Peyer's patch (tissue), 4 donors: ENCODE results near the gene ALX3. TPM values are rescaled to one million over a fixed set of nuclear protein-coding genes. Genes with fewer than 3 reads are reported as not detected.
A peak's percentile ranks its signal among the peaks of the same experiment; 100 is the strongest.

Experiments
- DNase-seq, 3 donors: peaks; one replicate each; pipeline ENCODE4 v3.0.0-alpha.2; 2017 to 2019
- H3K27ac ChIP-seq, 4 donors: fragments of 200-600 bp; sonication (generic); one replicate each; pipeline ENCODE4 v1.5.1; 2016 to 2019
- H3K27me3 ChIP-seq, 2 donors: fragments of 200-600 bp; sonication (generic); one replicate each; pipeline ENCODE4 v1.5.1; 2019
- H3K36me3 ChIP-seq, 3 donors: fragments of 200-600 bp; sonication (generic); one replicate each; pipeline ENCODE4 v1.5.1; 2016 to 2019
- H3K4me1 ChIP-seq, 4 donors: fragments of 200-600 bp; sonication (generic); one replicate each; pipeline ENCODE4 v1.5.1; 2016 to 2019
- H3K4me3 ChIP-seq, 4 donors: fragments of 200-600 bp; sonication (generic); 1 replicate in 3 of 4; 2 replicates in 1 of 4; pipeline ENCODE4 v1.5.1; 2016 to 2019; ENCODE audit warnings: mild to moderate bottlenecking in 1 of 4
- H3K9me3 ChIP-seq, 4 donors: fragments of 200-600 bp; sonication (generic); one replicate each; pipeline ENCODE4 v1.5.1; 2016 to 2019; ENCODE audit warnings: mild to moderate bottlenecking in 1 of 4
- POLR2A ChIP-seq, 2 donors: fragments of 450-650 bp; IDR thresholded peaks; one replicate each; pipeline ENCODE4 v1.5.1; 2017; ENCODE audit warnings: antibody characterized with exemption in 2 of 2, mild to moderate bottlenecking in 2 of 2, moderate library complexity in 2 of 2
- total RNA-seq, 4 donors: library from RNA; depleted of rRNA; stranded (reverse); fragments of >200 nt; gene quantifications; one replicate each; pipeline ENCODE4 v1.1.0, GENCODE V29; 2016
- TF ChIP-seq, protein P1 (sequence below), 6 experiments: fragments of 450-650 bp in 4 of 6; fragments of 200-600 bp in 2 of 6; sonication (generic) in 1 of 6; IDR thresholded peaks; one replicate each; pipeline ENCODE4 v1.5.1; 2017 to 2019; ENCODE audit warnings: antibody characterized with exemption in 6 of 6, mild to moderate bottlenecking in 3 of 6, moderate library complexity in 1 of 6

Gene ALX3
- total RNA-seq, 4 donors from 2014 or later: not detected

- TF ChIP-seq, protein P1, sequence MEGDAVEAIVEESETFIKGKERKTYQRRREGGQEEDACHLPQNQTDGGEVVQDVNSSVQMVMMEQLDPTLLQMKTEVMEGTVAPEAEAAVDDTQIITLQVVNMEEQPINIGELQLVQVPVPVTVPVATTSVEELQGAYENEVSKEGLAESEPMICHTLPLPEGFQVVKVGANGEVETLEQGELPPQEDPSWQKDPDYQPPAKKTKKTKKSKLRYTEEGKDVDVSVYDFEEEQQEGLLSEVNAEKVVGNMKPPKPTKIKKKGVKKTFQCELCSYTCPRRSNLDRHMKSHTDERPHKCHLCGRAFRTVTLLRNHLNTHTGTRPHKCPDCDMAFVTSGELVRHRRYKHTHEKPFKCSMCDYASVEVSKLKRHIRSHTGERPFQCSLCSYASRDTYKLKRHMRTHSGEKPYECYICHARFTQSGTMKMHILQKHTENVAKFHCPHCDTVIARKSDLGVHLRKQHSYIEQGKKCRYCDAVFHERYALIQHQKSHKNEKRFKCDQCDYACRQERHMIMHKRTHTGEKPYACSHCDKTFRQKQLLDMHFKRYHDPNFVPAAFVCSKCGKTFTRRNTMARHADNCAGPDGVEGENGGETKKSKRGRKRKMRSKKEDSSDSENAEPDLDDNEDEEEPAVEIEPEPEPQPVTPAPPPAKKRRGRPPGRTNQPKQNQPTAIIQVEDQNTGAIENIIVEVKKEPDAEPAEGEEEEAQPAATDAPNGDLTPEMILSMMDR (IDR thresholded peaks at IDR 0.05): peak in 1 of 6 experiments; percentile 10
- no peak for TF ChIP-seq POLR2A (IDR thresholded peaks at IDR 0.05)
- DNase-seq: no peak
- Histone ChIP-seq H3K27ac (peak overlapping the region in 2 of 4 donors; percentile 61 to 90), H3K27me3 (no peaks in the 10 kb centered on the region), H3K36me3 (peaks cover 0 to 99% (median 3%) of the 10 kb centered on the region in 3 donors), H3K9me3 (no peaks in the 10 kb centered on the region), H3K4me1 (peaks cover 0 to 27% (median 3%) of the 10 kb centered on the region in 4 donors), H3K4me3 (no peak overlapping the region)
Measured at GRCh38 chr1:110047463-110047862, 23.0 kb downstream of the ALX3 start.

DNA sequence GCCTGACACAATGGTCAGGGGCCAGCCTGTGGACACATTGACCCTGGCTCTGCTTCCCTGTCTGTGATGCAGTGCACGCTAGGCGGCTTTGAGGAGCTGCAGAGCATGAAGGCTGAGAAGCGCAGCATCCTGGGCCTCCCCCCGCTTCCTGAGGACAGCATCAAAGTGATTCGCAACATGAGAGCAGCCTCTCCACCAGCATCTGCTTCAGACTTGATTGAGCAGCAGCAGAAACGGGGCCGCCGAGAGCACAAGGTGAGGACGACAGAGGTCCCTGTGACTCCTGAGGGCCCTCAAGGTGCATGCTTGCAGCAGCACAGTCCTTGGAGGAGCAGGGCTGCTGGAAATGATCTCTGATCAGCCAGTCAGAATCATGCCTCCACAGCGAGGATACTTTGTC lies 27.5 kb downstream of the ALX3 start:
- Histone ChIP-seq H3K27ac (no peak overlapping the region), H3K36me3 (peaks cover 0 to 100% (median 4%) of the 10 kb centered on the region in 3 donors), H3K9me3 (no peaks in the 10 kb centered on the region), H3K27me3 (no peaks in the 10 kb centered on the region), H3K4me1 (peaks cover 0 to 12% (median 0%) of the 10 kb centered on the region in 4 donors), H3K4me3 (no peak overlapping the region)
- DNase-seq: no peak
- no peak for TF ChIP-seq POLR2A (IDR thresholded peaks at IDR 0.05)
- TF ChIP-seq, protein P1 (IDR thresholded peaks at IDR 0.05): no peak

DNA sequence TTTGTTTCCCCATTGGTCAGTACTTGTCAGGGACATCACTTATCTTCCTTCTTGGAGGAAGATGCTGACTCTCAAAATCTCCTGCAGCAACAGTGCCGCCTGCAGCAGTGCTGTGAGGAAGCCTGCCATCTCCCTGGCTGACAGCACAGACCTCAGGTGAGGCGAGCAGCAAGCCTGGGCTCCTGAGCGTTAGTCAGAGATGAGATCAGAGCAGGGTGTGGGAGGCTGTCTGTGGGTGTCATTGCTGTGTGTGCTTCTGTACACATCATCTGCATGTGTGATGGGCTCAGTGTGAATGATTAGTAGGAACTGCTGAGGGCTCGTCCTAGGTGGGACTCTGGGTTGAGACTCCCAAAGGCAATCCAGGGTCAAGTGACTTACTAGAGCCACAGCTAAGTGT lies 29.9 kb downstream of the ALX3 start:
- Histone ChIP-seq H3K9me3 (no peaks in the 10 kb centered on the region), H3K36me3 (peaks cover 0 to 82% (median 4%) of the 10 kb centered on the region in 3 donors), H3K27ac (no peak overlapping the region), H3K4me1 (peaks cover 0 to 10% (median 3%) of the 10 kb centered on the region in 4 donors), H3K27me3 (no peaks in the 10 kb centered on the region), H3K4me3 (no peak overlapping the region)
- TF ChIP-seq POLR2A (IDR thresholded peaks at IDR 0.05): no peak
- TF ChIP-seq, protein P1 (IDR thresholded peaks at IDR 0.05): no peak
- DNase-seq: no peak

DNA sequence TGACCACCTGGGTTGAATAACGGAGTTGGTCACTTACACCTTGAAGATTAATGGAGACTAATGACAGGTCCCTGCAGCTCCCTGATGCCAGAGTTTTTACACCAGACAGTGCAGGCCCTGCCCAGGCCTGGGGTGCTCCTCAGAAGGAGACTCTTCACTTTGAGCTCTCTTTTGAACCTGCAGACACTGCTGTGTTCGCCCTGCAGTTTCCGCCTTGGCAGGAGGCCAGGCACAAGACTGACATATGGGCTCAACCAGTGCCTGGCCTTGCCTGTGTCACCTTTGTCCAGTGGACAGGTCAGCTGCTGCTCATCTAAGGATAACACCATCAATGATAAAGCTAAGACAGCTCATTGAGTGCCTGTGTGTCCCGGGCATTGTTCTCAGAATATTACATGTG lies 30.8 kb downstream of the ALX3 start:
- TF ChIP-seq POLR2A (IDR thresholded peaks at IDR 0.05): no peak
- TF ChIP-seq, protein P1 (IDR thresholded peaks at IDR 0.05): no peak
- H3K27ac ChIP-seq: no peak overlapping the region
- H3K4me1 ChIP-seq: peaks cover 0 to 14% (median 8%) of the 10 kb centered on the region in 4 donors
- H3K27me3 ChIP-seq: no peaks in the 10 kb centered on the region
- DNase-seq: peak in 1 of 3 donors; percentile 59
- H3K9me3 ChIP-seq: no peaks in the 10 kb centered on the region
- no peak overlapping the region for H3K4me3 ChIP-seq
- H3K36me3 ChIP-seq: peaks cover 0 to 73% (median 4%) of the 10 kb centered on the region in 3 donors

GRCh38 chr1:110038271-110038670 lies 32.2 kb downstream of the ALX3 start:
- H3K27me3 ChIP-seq: no peaks in the 10 kb centered on the region
- no peak overlapping the region for H3K27ac ChIP-seq
- peaks cover 0 to 17% (median 8%) of the 10 kb centered on the region in 4 donors for H3K4me1 ChIP-seq
- H3K4me3 ChIP-seq: no peak overlapping the region
- no peak for DNase-seq
- TF ChIP-seq, protein P1 (IDR thresholded peaks at IDR 0.05): no peak
- TF ChIP-seq POLR2A (IDR thresholded peaks at IDR 0.05): no peak
- H3K9me3 ChIP-seq: no peaks in the 10 kb centered on the region
- peaks cover 0 to 59% (median 4%) of the 10 kb centered on the region in 3 donors for H3K36me3 ChIP-seq
